OCI-LY7 (cell line): Measurements from ENCODE around the gene HLA-DQB1. TPM values are rescaled to one million over a fixed set of nuclear protein-coding genes. Genes with fewer than 3 reads are reported as not detected.

Experiments
- BruUV-seq: library from RNA; stranded (reverse); fragments of 400-500 nt; replicated peaks from 2 replicates; lab custom pipeline; 2021; lab: Mats Ljungman, UMichigan
- CTCF ChIA-PET: fragments of 300-600 bp; sonication (Branson Sonifier 250); formaldehyde crosslinking; loops from one replicate; lab custom pipeline; 2022; ENCODE audit warnings: antibody characterized with exemption; ENCODE audit not compliant: unreplicated experiment; lab: Charles Lee
- POLR2A ChIA-PET: fragments of 300-600 bp; sonication (Branson Sonifier 250); formaldehyde crosslinking; loops from one replicate; lab custom pipeline; 2022; ENCODE audit warnings: antibody characterized with exemption; lab: Charles Lee
- DNase-seq: peaks from one replicate; pipeline ENCODE4 v3.0.0-alpha.2; 2015; ENCODE audit warnings: low spot score
- H2AFZ ChIP-seq: fragments of 200-600 bp; sonication (generic), shearing (Covaris generic); 2 replicates; pipeline ENCODE4 v1.6.1; 2014; ENCODE audit warnings: mild to moderate bottlenecking, antibody characterized with exemption, low read length, moderate library complexity
- H3K27ac ChIP-seq: fragments of 200-600 bp; sonication (generic); 2 replicates; pipeline ENCODE4 v1.5.1; 2014; ENCODE audit warnings: mixed run types, low read depth, mild to moderate bottlenecking, moderate library complexity, low read length, inconsistent platforms; ENCODE audit not compliant: poor library complexity, severe bottlenecking
- H3K36me3 ChIP-seq: fragments of 200-600 bp; sonication (generic); 2 replicates; pipeline ENCODE4 v1.6.1; 2014; ENCODE audit warnings: mild to moderate bottlenecking, antibody characterized with exemption, low read length, moderate library complexity, mixed read lengths; ENCODE audit not compliant: insufficient read depth
- H3K4me1 ChIP-seq: fragments of 200-600 bp; sonication (generic); 2 replicates; pipeline ENCODE4 v1.5.1; 2014; ENCODE audit warnings: mild to moderate bottlenecking, low read length; ENCODE audit not compliant: insufficient read depth, poor library complexity, severe bottlenecking
- H3K4me2 ChIP-seq: fragments of 200-600 bp; sonication (generic); 2 replicates; pipeline ENCODE4 v1.6.1; 2014; ENCODE audit warnings: mild to moderate bottlenecking, low read length
- H3K4me3 ChIP-seq: fragments of 200-600 bp; sonication (generic); 2 replicates; pipeline ENCODE4 v1.5.1; 2014; ENCODE audit warnings: mild to moderate bottlenecking, low read depth, low read length; ENCODE audit not compliant: poor library complexity, severe bottlenecking
- H3K79me2 ChIP-seq: fragments of 200-600 bp; sonication (generic); 2 replicates; pipeline ENCODE4 v1.6.1; 2016; ENCODE audit warnings: low read depth, mild to moderate bottlenecking, low read length, moderate library complexity, mixed read lengths; ENCODE audit not compliant: insufficient read depth
- H3K9me2 ChIP-seq: fragments of 200-600 bp; sonication (generic); 2 replicates; pipeline ENCODE4 v1.6.1; 2016; ENCODE audit warnings: mild to moderate bottlenecking, low read length, mixed read lengths; ENCODE audit not compliant: insufficient read depth
- H3K9me3 ChIP-seq: fragments of 200-600 bp; sonication (generic); 2 replicates; pipeline ENCODE4 v1.6.1; 2014; ENCODE audit warnings: mild to moderate bottlenecking, mixed run types, low read length, mixed read lengths
- H4K20me1 ChIP-seq: fragments of 200-600 bp; sonication (generic); 2 replicates; pipeline ENCODE4 v1.6.1; 2014; ENCODE audit warnings: mild to moderate bottlenecking, antibody characterized with exemption, low read length, moderate library complexity, mixed read lengths; ENCODE audit not compliant: insufficient read depth
- CTCF ChIP-seq: fragments of 200-600 bp; sonication (generic); conservative IDR thresholded peaks from 2 replicates; pipeline ENCODE4 v1.5.1; 2014; ENCODE audit warnings: mild to moderate bottlenecking, antibody characterized with exemption, low read length, moderate library complexity, mixed read lengths
- EZH2phosphoT487 ChIP-seq: fragments of 200-600 bp; sonication (generic); IDR thresholded peaks from 2 replicates; pipeline ENCODE4 v1.6.1; 2018; ENCODE audit warnings: low read depth, borderline replicate concordance, mild to moderate bottlenecking, mixed run types, antibody characterized with exemption, low read length, moderate library complexity, mixed read lengths
- intact Hi-C: fragments of 100-400 bp; cut with micrococcal nuclease; formaldehyde crosslinking; loops from one replicate; pipeline ENCODE4 v1.10.0; 2022; ENCODE audit not compliant: unreplicated experiment
- total RNA-seq, 2 experiments: library from RNA; depleted of rRNA in 1 of 2; stranded (reverse); fragments of >200 nt in 1 of 2; shearing (Covaris generic) in 1 of 2; gene quantifications; 2 replicates each; pipeline ENCODE4 v1.2.3, GENCODE V29; 2014 to 2022

The HLA-DQB1 gene
- total RNA-seq, 2 experiments from 2014 or later, result 10.5 to 20.9 TPM

GRCh38 chr6:32623693-32624092, 42.8 kb downstream of the HLA-DQB1 start:
- no peaks in the 10 kb centered on the region for H3K9me2 ChIP-seq
- peak overlapping the region; percentile 91 for H3K27ac ChIP-seq
- peak overlapping the region; percentile 25 for H3K4me3 ChIP-seq
- peak overlapping the region; percentile 60 for H3K4me2 ChIP-seq
- BruUV-seq, result no TSS peak
- no peaks in the 10 kb centered on the region for H3K79me2 ChIP-seq
- no peak overlapping the region for H2AFZ ChIP-seq
- no peaks in the 10 kb centered on the region for H3K9me3 ChIP-seq
- TF ChIP-seq EZH2phosphoT487, result no peak
- no peak for TF ChIP-seq CTCF
- ChIA-PET CTCF (no interaction called here), POLR2A (interaction anchor here (0.7 to 1.3 kb wide), 2 partner anchors 36 to 360 kb away, joined by 3 to 6 read pairs; no protein-coding TSS in a partner anchor)
- intact Hi-C loops, result loop anchor here (5.0 to 10.0 kb wide), 3 partner anchors 186 to 379 kb away; partner anchors contain the start of gene HLA-DRA
- no peaks in the 10 kb centered on the region for H3K36me3 ChIP-seq
- DNase-seq, result no peak
- H3K4me1 ChIP-seq, result peaks cover 76% of the 10 kb centered on the region
- no peaks in the 10 kb centered on the region for H4K20me1 ChIP-seq

- H3K4me2 ChIP-seq, result peak overlapping the region; percentile 79
- H3K9me3 ChIP-seq, result no peaks in the 10 kb centered on the region
- peak overlapping the region; percentile 18; the same call in 1 of the 2 replicates for H2AFZ ChIP-seq
- peak overlapping the region; percentile 91 for H3K27ac ChIP-seq
- peak; percentile 85 for DNase-seq
- H3K79me2 ChIP-seq, result no peaks in the 10 kb centered on the region
- no peaks in the 10 kb centered on the region for H4K20me1 ChIP-seq
- H3K4me3 ChIP-seq, result peak overlapping the region; percentile 49
- CTCF ChIA-PET, result interaction anchor here (1.6 kb wide), 1 partner anchor 69 kb away, joined by 5 read pairs; no protein-coding TSS in a partner anchor
- H3K36me3 ChIP-seq, result no peaks in the 10 kb centered on the region
- no peaks in the 10 kb centered on the region for H3K9me2 ChIP-seq
- BruUV-seq, result TSS peak; percentile 90
- peaks cover 69% of the 10 kb centered on the region for H3K4me1 ChIP-seq
- POLR2A ChIA-PET, result interaction anchor here (0.5 to 1.5 kb wide), 7 partner anchors 9 to 353 kb away, joined by 3 to 6 read pairs (median 4); no protein-coding TSS in a partner anchor
- TF ChIP-seq EZH2phosphoT487 (no peak), CTCF (peak; percentile 83)
- intact Hi-C loops, result loop anchor here (1.0 to 10.0 kb wide), 4 partner anchors 70 to 378 kb away; partner anchors contain the start of gene HLA-DRA
Measured at GRCh38 chr6:32622545-32623401, 43.7 kb downstream of the HLA-DQB1 start.
